ENCODE results near the gene GABRR2.
"Not testable (repeated sequence)": the region's sequence is repeated elsewhere in the genome, so short reads cannot be mapped to it uniquely, and the experiment has no call there.

The GABRR2 gene

DNA sequence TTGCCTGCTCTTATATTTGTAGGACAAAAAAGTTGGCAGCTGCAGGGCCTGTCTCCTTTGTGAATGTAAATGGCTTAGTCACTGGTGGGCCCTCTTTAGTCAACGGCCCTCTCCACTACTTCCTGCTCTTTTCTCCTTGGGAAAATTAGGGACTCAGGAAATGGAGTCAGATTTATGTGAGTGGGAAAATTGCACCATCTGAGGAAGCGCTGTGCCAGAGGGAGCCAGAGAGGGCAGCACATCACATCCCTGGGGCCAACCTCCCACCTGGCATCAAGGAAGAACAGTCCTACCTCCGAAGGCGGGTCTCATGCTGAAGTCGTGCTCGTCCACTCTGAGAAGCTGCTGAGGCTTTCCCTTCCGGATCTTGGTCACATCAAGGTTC lies 15.6 kb downstream of the GABRR2 start:
- CTCF ChIA-PET: interaction anchor here (1.0 to 4.7 kb wide), 10 partner anchors 9 to 72 kb away, joined by 3 to 30 read pairs (median 10); partner anchors contain the start of gene UBE2J1
- POLR2A ChIA-PET: no interaction called here
- TF ChIP-seq, protein P1, sequence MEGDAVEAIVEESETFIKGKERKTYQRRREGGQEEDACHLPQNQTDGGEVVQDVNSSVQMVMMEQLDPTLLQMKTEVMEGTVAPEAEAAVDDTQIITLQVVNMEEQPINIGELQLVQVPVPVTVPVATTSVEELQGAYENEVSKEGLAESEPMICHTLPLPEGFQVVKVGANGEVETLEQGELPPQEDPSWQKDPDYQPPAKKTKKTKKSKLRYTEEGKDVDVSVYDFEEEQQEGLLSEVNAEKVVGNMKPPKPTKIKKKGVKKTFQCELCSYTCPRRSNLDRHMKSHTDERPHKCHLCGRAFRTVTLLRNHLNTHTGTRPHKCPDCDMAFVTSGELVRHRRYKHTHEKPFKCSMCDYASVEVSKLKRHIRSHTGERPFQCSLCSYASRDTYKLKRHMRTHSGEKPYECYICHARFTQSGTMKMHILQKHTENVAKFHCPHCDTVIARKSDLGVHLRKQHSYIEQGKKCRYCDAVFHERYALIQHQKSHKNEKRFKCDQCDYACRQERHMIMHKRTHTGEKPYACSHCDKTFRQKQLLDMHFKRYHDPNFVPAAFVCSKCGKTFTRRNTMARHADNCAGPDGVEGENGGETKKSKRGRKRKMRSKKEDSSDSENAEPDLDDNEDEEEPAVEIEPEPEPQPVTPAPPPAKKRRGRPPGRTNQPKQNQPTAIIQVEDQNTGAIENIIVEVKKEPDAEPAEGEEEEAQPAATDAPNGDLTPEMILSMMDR (IDR thresholded peaks at IDR 0.05; ENCODE audit: control extremely low read depth, extremely low read depth, low read depth, missing control alignments): peak; percentile 13
- peak; percentile 5 for DNase-seq (ENCODE audit: extremely low spot score)

DNA sequence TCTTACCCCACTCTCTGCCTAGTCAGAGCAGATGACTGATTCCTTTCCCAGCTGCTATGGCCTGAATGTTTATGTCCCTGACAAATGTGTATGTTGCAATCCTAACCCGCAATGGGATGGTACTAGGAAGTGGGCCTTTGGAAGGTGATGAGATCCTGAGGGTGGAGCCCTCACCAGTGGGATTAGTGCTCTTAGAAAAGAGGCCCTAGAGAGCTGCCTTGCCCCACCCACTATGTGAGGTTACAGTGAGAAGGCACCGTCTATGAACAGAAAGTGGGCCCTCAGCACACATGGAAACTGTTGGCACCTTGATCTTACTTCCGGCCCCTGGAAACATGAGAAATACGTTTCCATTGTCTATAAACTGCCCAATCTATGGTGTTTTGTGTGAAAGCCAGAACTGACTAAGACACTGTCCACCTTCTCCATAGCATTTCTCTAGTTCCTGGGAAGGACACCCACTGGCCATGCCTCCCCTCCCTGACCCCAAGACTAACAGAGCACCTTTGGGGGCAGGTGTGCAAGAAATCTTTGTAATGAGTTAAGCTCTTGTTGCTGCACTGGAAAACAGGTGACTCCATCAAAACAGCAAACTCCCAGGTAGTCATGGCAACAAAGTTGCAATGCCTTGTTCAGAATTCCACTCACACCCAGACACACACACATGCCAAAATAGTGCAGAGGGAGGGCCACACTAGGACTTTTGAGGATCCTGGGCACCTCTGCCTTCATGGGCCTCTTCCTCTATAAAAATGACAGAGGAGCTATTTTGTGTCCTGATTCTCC lies 16.2 kb downstream of the GABRR2 start:
- peak; percentile 43 for DNase-seq (ENCODE audit: extremely low spot score)
- POLR2A ChIA-PET: no interaction called here
- CTCF ChIA-PET: interaction anchor here (1.0 to 4.7 kb wide), 14 partner anchors 10 to 73 kb away, joined by 3 to 30 read pairs (median 6); partner anchors contain the start of gene UBE2J1
- TF ChIP-seq, protein P1 (IDR thresholded peaks at IDR 0.05; ENCODE audit: control extremely low read depth, extremely low read depth, low read depth, missing control alignments): no peak

DNA sequence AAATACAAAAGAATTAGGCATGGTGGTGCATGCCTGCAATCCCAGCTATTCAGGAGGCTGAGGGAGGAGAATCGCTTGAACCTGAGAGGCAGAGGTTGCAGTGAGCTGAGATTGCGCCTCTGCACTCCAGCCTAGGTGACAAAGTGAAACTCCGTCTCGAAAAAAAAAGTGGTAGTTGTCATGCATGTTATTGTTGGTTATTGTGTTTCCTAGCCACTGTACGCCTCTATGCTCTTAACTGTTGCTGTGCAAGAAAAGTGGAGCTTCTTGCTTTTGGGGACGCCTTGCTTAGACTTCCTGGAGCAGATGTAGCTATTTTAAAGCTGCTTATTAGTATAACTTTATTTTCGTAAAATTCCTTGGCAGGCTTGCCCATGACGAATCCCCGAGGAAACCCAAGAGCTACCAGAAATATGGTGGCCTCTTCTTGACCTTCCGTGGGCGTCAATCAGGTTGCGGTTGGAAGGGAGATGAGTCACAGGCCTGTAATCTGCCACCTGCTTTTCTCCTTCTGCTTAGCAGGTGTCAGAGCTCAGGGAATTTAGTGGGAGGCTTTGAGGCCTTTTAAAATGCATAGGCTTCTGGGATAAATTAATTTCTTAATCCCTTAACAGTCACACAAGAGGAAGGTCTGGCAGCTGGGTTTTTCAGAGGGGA lies 17.3 kb downstream of the GABRR2 start:
- ChIA-PET CTCF (interaction anchor here (0.6 to 4.7 kb wide), 13 partner anchors 10 to 354 kb away, joined by 3 to 30 read pairs (median 4); partner anchors contain the start of gene UBE2J1), POLR2A (interaction anchor here (0.6 to 0.7 kb wide), 2 partner anchors 31 to 398 kb away, joined by 3 read pairs; no protein-coding TSS in a partner anchor)
- TF ChIP-seq, protein P1 (IDR thresholded peaks at IDR 0.05; ENCODE audit: control extremely low read depth, extremely low read depth, low read depth, missing control alignments): no peak
- peak; percentile 78 for DNase-seq (ENCODE audit: extremely low spot score)

DNA sequence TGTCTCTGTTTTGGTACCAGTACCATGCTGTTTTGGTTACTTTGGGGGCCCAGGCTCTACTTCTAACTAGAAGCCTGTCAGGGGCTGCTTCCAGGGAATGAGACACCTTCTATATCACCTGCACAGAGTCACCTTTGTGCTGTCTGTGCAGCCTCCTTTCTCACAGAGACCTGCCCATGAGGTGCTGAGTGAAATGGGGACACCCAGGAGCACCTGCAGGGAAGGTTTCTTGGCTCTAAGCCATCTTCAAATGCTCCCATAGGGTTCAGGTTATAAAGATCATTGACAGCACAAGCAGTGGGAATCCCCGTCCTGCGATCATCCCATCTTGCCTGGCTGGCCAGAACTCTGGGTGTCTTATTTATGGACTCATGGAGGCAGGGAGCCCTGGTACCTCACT lies 19.1 kb downstream of the GABRR2 start:
- CTCF ChIA-PET: interaction anchor here (3.9 kb wide), 1 partner anchor 13 kb away, joined by 30 read pairs; no protein-coding TSS in a partner anchor
- TF ChIP-seq, protein P1 (IDR thresholded peaks at IDR 0.05; ENCODE audit: control extremely low read depth, extremely low read depth, low read depth, missing control alignments): no peak

DNA sequence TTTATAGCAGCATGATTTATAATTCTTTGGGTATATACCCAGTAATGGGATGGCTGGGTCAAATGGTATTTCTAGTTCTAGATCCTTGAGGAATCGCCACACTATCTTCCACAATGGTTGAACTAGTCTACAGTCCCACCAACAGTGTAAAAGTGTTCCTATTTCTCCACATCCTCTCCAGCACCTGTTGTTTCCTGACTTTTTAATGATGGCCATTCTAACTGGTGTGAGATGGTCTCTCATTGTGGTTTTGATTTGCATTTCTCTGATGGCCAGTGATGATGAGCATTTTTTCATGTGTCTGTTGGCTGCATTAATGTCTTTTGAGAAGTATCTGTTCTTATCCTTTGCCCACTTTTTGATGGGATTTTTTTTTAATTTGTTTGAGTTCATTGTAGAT lies 20.0 kb downstream of the GABRR2 start:
- CTCF ChIA-PET; DNase-seq (ENCODE audit: extremely low spot score); POLR2A ChIA-PET: not testable (repeated sequence)

More for the DNA sequence above, 19.1 kb downstream of the GABRR2 start:
- POLR2A ChIA-PET: no interaction called here
- DNase-seq (ENCODE audit: extremely low spot score): no peak

DNA sequence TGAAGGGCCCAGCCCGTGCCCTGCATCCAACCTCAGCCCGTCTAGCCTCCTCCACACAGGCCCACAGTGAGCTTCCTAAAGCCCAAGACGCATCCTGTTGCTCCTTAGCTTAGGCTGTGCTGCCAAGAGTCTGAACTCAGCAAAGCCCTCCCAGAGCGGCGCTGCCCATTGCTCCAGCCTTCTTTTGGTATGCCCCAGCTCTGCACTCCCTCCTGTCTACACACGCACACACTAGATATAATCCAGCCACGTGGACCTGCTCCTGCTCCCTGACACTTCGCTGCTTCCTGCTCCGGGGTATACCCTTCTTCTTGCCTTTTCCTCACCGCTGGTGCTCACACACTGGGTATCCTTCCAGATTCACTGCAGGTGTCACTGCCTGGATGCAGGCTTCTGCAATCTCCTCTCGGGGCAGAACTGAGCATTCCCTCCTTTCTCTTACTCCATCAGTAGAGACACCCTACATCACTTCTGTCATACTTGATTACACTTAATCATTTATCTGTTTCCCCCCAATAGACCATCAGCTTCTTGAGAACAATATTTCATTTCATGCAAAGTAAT lies 23.8 kb downstream of the GABRR2 start:
- POLR2A ChIA-PET: no interaction called here

More for the DNA sequence above, 23.8 kb downstream of the GABRR2 start:
- TF ChIP-seq, protein P1 (IDR thresholded peaks at IDR 0.05; ENCODE audit: control extremely low read depth, extremely low read depth, low read depth, missing control alignments): no peak
- DNase-seq (ENCODE audit: extremely low spot score): no peak
- CTCF ChIA-PET: interaction anchor here (1.2 to 3.1 kb wide), 4 partner anchors 9 to 81 kb away, joined by 3 to 16 read pairs (median 6); no protein-coding TSS in a partner anchor
